NCI-H226 (cell line): ENCODE measurements around the gene PCDHA1.

Source experiments
- DNase-seq: peaks from one replicate; pipeline ENCODE4 v3.0.0-alpha.2; 2015

PCDHA1 gene

GRCh38 chr5:140926443-140927227 lies 140.7 kb downstream of the PCDHA1 start:
- DNase-seq = peak; percentile 65

- DNase-seq = no peak
Measured at GRCh38 chr5:140927228-140927573, 141.3 kb downstream of the PCDHA1 start.

GRCh38 chr5:140934964-140935606 lies 149.1 kb downstream of the PCDHA1 start:
- no peak for DNase-seq

DNA sequence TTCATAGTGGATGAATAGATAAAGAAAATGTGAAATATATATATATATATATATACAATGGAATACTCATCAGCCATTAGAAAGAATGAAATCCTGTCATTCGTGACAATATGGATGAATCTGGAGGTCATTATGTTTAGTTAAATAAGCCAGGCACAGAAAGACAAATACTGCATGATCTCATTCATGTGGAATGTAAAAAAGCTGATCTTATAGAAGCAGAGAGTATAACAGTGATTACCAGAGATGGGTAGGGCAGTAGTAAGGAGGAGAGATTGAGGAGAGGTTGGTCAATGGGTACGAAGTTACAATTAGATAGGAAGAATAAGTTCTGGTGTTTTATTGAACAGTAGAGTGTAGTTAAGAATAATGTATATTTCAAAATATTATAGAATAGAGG lies 160.6 kb downstream of the PCDHA1 start:
- no peak for DNase-seq

DNA sequence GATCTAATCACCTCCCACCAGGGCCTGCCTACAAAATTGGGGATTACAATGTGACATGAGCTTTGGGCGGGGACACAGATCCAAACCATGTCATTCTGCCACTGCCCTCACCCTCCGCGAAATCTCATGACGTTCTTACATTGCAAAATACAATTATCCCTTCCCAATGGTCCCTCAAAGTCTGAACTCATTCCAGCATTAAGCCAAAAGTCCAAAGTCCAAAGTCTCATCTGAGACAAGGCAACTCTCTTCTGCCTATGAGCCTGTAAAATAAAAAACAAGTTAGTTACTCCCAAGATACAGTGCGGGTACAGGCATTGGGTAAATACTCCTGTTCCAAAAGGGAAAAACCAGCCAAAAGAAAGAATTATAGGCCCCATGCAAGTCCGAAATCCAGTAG lies 165.7 kb downstream of the PCDHA1 start:
- no peak for DNase-seq

GRCh38 chr5:140953234-140953633 lies 167.3 kb downstream of the PCDHA1 start:
- DNase-seq = no peak

DNA sequence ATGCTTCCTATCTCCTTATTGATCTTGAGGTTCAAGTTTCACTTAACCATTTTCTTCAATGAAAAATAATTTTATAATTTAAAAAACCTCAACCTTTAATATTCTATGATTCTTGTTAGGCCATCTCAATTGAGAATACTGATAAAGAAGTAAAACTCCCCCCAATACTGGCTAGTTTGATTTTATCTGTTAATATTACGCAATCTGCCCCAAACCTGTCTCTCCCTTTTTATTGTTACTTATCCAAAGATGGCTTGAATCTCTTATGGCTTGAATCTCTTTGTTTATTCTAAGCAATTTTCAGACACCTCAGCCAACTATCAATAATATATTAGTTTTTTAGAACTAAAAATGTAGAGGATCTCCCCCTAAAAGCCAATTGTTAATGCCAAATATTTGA lies 176.2 kb downstream of the PCDHA1 start:
- DNase-seq = no peak

DNA sequence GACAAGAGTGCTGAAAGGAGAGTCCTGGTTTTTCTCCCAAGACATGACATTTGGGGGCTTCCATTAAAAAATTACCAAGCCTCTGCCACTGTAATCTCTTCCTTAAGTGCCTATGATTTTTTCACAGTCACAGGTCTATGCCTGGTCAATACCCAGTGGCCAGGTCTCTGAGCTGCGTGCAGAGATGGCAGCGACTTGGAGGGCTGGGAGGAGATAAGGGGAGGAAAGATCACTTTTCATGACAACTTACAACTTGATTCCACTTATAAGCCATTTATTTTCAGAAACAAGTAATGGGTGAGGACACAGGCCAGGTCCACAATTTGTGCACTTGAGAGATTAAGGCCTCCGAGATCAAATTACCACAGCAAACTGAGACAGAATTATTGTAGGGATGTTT lies 178.4 kb downstream of the PCDHA1 start:
- no peak for DNase-seq

GRCh38 chr5:140965905-140966292 lies 180.0 kb downstream of the PCDHA1 start:
- peak; percentile 20 for DNase-seq

DNA sequence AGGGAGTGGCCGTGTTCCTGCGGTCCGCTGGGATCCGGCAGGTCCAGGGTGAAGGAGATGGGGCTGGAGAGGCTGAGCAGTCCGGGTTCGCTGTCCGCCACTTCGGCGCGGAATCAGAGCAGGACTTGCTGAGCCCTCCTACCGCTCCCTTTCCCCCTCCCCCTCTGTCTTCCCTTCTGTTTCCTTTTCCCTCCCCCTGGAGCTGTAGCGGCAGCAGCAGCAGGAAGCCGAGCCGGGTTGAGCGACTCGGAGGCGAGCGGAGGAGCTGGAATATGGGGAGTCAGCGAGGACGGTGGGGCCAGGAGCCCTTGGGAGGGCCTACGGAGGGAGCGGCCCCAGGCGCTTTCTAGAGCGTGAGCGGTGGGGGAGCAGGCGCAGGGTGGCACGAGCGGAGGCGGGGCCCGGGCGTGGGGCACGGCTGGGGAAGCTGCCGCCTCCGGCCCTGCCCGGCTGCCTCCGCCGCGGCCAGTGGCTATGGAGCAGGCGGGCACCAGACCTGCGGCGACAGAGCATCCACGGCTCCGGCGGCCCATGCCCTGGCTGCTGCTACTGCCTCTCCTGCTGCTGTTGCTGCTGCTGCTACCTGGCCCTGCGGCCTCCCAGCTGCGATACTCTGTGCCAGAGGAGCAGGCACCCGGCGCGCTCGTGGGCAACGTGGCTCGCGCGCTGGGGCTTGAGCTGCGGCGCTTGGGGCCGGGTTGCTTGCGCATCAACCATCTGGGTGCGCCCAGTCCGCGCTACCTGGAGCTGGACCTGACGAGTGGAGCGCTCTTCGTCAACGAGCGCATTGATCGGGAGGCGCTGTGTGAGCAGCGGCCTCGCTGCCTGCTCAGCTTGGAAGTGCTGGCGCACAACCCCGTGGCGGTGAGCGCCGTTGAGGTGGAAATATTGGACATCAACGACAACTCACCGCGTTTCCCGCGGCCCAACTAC lies 180.6 kb downstream of the PCDHA1 start, which contains the start of gene PCDHAC2:
Gene PCDHAC2, plus strand, starts transcription at position 184 of the 933 bp plus-strand sequence. Its CDS starts 291 bp downstream, at position 475.
- peak; percentile 70 for DNase-seq

GRCh38 chr5:140967226-140967893 lies 181.4 kb downstream of the PCDHA1 start:
- DNase-seq = no peak

DNA sequence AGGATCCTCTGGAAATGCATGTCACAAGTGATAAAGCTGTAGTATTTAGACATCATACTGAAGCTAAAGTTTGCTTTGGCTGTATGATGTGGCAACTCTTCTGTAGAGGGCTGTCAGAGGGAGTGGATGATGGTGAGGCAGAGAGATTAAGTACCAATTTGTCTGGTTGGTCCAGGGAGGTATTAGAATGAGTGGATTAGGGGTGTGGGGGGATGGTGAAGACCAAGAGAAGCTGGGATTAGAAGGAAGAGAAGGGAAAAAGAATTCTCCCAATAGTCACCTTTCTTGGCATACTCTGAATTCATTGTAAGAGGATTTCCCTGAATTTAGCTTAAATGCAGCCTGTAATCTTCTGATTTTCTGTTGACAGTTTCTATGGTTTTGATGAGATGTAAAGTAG lies 183.9 kb downstream of the PCDHA1 start:
- no peak for DNase-seq

GRCh38 chr5:140973550-140973949 lies 187.6 kb downstream of the PCDHA1 start:
- DNase-seq = no peak

DNA sequence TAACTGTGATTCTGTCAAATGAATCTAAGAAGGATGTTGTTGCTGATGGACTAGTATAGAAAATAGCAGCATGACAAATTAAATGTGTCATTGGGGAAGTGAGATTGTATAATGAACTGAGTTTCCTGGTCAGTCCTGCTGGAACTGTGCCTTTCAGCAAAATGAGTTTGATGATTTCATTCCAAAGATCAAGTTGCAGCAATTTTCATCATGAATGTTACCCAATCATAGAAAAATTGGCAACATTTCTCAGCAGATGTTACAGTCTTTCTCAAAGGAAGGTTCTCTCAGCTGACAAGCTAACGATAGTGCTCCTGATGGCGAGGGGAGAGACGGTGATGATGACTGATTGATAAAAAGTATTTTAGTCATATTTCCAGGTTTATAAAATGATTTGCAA lies 191.1 kb downstream of the PCDHA1 start:
- DNase-seq = peak; percentile 23

DNA sequence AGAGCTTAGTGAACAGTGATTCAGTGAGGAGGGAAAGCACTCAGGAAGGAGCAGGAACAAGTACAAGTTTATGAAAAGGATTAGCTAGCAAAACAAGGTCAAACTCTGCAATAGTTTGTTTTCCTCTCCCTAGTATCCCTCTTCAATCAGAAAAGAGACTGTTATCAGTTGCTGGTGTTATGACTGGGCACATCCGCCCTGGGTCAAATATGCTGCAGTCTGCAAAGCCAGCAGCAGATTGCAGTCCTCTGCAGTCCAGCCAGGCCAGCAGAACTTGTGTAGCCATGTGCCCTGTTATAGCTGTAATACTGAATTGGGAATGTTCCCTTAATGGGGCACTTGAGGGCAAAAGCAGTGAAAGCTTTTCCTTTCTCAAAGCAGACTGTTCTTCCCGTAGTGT lies 192.3 kb downstream of the PCDHA1 start:
- no peak for DNase-seq

GRCh38 chr5:140978983-140979382 lies 193.0 kb downstream of the PCDHA1 start:
- DNase-seq = no peak

DNA sequence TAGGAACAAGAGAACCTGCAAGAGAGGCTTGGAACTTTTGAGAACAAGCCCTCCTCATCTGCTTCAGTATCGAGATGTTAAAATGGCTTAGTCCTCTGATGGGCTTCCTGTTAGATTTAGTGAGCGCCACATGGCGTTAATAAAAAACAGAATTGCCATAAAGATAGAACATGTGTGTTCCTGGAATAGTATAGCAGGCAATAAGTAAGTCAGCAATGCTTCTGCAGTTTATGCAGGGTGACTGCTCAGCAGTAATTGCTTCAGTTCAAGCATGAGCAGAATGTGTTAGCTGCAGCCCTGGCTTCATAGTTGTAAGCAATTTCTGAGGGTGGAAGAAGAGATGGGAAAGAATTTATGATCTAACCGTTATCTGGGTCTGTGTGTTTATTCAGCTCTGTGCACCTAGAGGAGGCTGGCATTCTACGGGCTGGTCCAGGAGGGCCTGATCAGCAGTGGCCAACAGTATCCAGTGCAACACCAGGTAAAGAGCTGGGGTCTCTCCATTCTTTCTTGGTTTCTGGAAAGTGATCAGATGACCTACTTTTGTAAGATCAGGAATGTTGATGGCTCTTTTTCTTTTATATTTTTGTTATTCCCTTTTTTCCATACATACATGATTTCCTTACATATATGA lies 196.3 kb downstream of the PCDHA1 start:
- DNase-seq = no peak

DNA sequence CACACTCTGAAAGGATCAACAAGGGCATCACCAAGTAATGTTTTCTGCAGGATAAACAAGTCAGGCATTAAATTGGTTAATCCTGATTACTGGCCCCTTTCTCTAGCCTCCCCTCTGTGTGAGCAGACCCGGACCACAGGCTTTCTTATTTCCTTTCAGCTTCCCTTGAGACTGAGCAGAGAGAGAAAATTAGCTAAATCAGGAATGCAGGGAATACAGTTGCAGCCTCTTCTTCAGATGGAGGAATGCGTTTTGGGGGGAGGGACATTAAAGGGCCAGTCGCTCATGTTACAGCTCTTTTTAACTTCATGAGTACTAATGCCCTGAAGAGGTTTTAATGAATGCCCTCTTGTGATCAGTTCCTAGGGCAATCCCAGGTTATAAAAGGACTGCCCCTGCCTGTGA lies 200.2 kb downstream of the PCDHA1 start:
- no peak for DNase-seq

DNA sequence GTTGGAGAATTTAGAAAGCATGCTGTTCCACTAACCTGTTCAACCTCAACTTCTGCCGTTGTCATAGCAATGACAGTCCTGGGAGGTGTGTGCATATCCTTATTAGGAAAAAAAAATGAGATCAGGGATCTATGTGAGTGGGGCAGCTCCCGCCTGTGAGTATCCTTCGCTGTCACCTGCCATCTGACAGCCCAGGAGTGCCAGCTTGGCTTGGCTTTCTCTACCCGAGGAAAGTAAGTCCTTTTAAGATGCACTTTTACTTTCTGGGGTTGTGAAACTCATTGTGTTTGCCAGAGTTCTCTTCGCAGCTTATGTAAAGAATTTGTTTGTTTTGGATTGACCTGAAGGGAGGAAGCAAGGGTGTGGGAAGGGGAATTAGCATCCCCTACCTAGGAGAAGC lies 202.2 kb downstream of the PCDHA1 start:
- no peak for DNase-seq

DNA sequence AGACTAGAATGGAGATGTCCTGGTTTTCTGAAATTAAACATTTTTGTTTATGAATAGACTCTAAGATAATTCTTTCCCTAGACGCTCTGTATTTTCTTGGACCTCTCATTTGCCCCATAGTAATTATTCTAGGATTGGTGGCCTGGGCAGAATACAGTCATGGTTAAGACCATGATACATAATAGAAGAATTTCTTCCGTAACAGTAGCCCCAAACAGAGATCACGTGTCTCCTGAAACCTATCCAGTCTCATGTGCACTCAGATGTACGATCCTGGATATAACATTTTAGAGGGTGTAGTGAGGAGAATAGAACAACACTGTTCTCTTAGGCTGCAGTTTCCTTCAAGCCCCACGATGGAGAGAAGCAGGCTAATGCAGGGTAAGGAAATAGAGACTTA lies 202.7 kb downstream of the PCDHA1 start:
- DNase-seq = no peak

- DNase-seq = no peak
Measured at GRCh38 chr5:140989254-140990020, 203.5 kb downstream of the PCDHA1 start.

GRCh38 chr5:140992828-140993227 lies 206.9 kb downstream of the PCDHA1 start:
- DNase-seq = no peak
